Keratinocyte (primary cell): Measurements from ENCODE around the gene RRAD. TPM values are rescaled to one million over a fixed set of nuclear protein-coding genes. Genes with fewer than 3 reads are reported as not detected.
A peak's percentile ranks its signal among the peaks of the same experiment; 100 is the strongest.

Experiments
- DNase-seq: peaks from one replicate; pipeline ENCODE4 v3.0.0-alpha.2; 2011; ENCODE audit warnings: low read depth, missing footprints, low spot score
- FAIRE-seq: peaks from 2 replicates; lab custom pipeline; 2011; peaks lifted over from hg19 to GRCh38; lab: Jason Lieb, UNC
- H2AFZ ChIP-seq: 2 replicates; pipeline ENCODE4 v1.6.0; 2012; ENCODE audit warnings: low read length, control low read depth, inconsistent platforms; ENCODE audit not compliant: control insufficient read depth
- H3K27ac ChIP-seq: 2 replicates; pipeline ENCODE4 v1.5.1; 2011; ENCODE audit warnings: low read length; ENCODE audit not compliant: control insufficient read depth, insufficient read depth
- H3K27me3 ChIP-seq: 3 replicates; pipeline ENCODE4 v1.6.0; 2011; ENCODE audit warnings: low read length; ENCODE audit not compliant: control insufficient read depth, insufficient read depth; ENCODE audit errors: extremely low read depth
- H3K36me3 ChIP-seq, 2 experiments: 2 replicates in 1 of 2; 3 replicates in 1 of 2; pipeline ENCODE4 v1.5.1; 2011; ENCODE audit warnings: low read length in 2 of 2, mild to moderate bottlenecking in 1 of 2; ENCODE audit not compliant: control insufficient read depth in 2 of 2, insufficient read depth in 2 of 2; ENCODE audit errors: extremely low read depth in 1 of 2
- H3K4me1 ChIP-seq: 3 replicates; pipeline ENCODE4 v1.5.1; 2011; ENCODE audit warnings: low read length; ENCODE audit not compliant: control insufficient read depth, insufficient read depth; ENCODE audit errors: extremely low read depth
- H3K4me2 ChIP-seq: 3 replicates; pipeline ENCODE4 v1.6.0; 2011; ENCODE audit warnings: low read depth, low read length; ENCODE audit not compliant: control insufficient read depth, insufficient read depth; ENCODE audit errors: extremely low read depth
- H3K4me3 ChIP-seq, 3 experiments: fragments of 200-600 bp in 1 of 3; sonication (generic) in 1 of 3; 2 replicates in 2 of 3; 3 replicates in 1 of 3; pipeline ENCODE4 v1.5.1; 2011 to 2016; ENCODE audit warnings: low read length in 3 of 3, mild to moderate bottlenecking in 3 of 3, control low read depth in 2 of 3, inconsistent platforms in 1 of 3, low read depth in 1 of 3, mixed read lengths in 1 of 3, mixed run types in 1 of 3, moderate library complexity in 1 of 3; ENCODE audit not compliant: control insufficient read depth in 2 of 3, insufficient read depth in 2 of 3; ENCODE audit errors: extremely low read depth in 1 of 3
- H3K79me2 ChIP-seq: 2 replicates; pipeline ENCODE4 v1.6.0; 2012; ENCODE audit warnings: low read length; ENCODE audit not compliant: control insufficient read depth, insufficient read depth
- H3K9ac ChIP-seq: 3 replicates; pipeline ENCODE4 v1.6.0; 2011; ENCODE audit warnings: low read length; ENCODE audit not compliant: control insufficient read depth, insufficient read depth; ENCODE audit errors: extremely low read depth
- H3K9me1 ChIP-seq: 3 replicates; pipeline ENCODE4 v1.6.0; 2011; ENCODE audit warnings: low read length; ENCODE audit not compliant: control insufficient read depth, insufficient read depth; ENCODE audit errors: extremely low read depth
- H3K9me3 ChIP-seq: 2 replicates; pipeline ENCODE4 v1.5.1; 2012; ENCODE audit warnings: low read depth, low read length; ENCODE audit not compliant: control insufficient read depth
- H4K20me1 ChIP-seq: 3 replicates; pipeline ENCODE4 v1.6.0; 2011; ENCODE audit warnings: low read length; ENCODE audit not compliant: control insufficient read depth, insufficient read depth; ENCODE audit errors: extremely low read depth
- EZH2 ChIP-seq: IDR thresholded peaks from one replicate; pipeline ENCODE4 v1.6.1; 2012; ENCODE audit warnings: inconsistent platforms, mild to moderate bottlenecking, low read length, moderate library complexity
- dilution Hi-C: fragments of 300-500 bp; cut with MboI; formaldehyde crosslinking; loops from one replicate; pipeline ENCODE4 v1.7.0; 2020; ENCODE audit warnings: low sequenced_read_pairs; ENCODE audit not compliant: extremely low pct_ligation_motif_present
- polyA plus RNA-seq, 5 experiments: library from polyadenylated mRNA; depleted of rRNA in 3 of 5; stranded (reverse) in 3 of 5; stranded (forward) in 1 of 5; unstranded in 1 of 5; fragments of >200 nt; gene quantifications; 1 replicate in 1 of 5; 2 replicates in 3 of 5; 3 replicates in 1 of 5; pipeline versions ENCODE4 v1.2.1 to v1.2.3, GENCODE V29; 2011 to 2012; ENCODE audit warnings: missing spikeins in 2 of 5, low read depth in 1 of 5, low replicate concordance in 1 of 5
- TF ChIP-seq, protein P1 (sequence below), 3 experiments: IDR thresholded peaks in 1 of 3; conservative IDR thresholded peaks in 1 of 3; optimal IDR thresholded peaks in 1 of 3; 2 replicates in 2 of 3; 3 replicates in 1 of 3; pipeline versions ENCODE3 to v1.5.1; 2011; ENCODE audit warnings: low read length in 3 of 3, mild to moderate bottlenecking in 3 of 3, moderate library complexity in 2 of 3, control low read depth in 1 of 3, inconsistent platforms in 1 of 3; ENCODE audit not compliant: insufficient read depth in 2 of 3; ENCODE audit errors: extremely low read depth in 1 of 3

Gene RRAD
- polyA plus RNA-seq, 1 donor (not counting 4 experiments of a cell fraction or from before 2014, with no cell fraction given), result 2.7 TPM

DNA sequence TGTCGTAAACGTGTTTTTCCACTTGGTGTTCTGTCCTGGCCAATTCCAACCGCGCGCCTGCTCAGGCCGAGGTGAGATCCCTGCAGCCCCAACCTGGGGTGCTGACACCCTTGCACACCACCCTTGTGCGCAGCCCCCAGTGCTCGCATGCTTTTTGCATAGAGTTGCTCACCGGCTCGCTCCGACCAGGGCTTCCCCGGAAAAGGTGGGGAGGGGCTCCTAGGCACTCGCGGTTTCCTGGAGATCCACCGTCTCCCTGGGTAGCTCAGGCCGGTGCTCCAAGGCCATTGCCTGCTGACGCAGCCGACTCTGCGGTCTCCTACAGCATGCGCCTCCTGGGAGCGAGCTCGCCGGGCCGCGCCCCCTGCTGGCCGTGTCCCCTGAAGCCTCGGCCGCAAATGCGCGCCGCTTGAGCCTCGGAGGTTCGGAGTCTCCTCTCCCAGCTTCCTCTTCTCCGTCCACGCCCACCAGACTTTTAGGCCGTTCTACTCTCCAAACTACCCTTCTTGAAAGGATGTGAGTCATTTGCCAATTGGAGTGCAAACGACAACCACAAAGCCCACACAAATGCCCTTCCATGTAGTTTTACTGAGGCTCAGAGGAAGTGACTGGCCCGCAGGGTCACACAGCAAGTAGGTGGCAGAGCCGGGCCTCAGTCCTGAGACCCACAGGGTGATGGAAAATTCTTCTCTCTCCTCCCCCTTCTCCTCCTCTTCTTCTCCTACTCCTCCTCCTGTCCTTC lies 52.2 kb downstream of the RRAD start:
- Histone ChIP-seq H3K36me3 (no peaks in the 10 kb centered on the region), H3K27me3 (no peaks in the 10 kb centered on the region), H4K20me1 (no peaks in the 10 kb centered on the region), H3K4me1 (peaks cover 6% of the 10 kb centered on the region), H3K4me3 (peak overlapping the region in 1 of 3 experiments; percentile 4), H3K79me2 (no peaks in the 10 kb centered on the region), H3K9ac (no peak overlapping the region), H3K9me1 (no peaks in the 10 kb centered on the region), H3K27ac (no peak overlapping the region), H3K4me2 (peak overlapping the region; percentile 58), H3K9me3 (no peaks in the 10 kb centered on the region), H2AFZ (peak overlapping the region; percentile 18)
- TF ChIP-seq, protein P1, sequence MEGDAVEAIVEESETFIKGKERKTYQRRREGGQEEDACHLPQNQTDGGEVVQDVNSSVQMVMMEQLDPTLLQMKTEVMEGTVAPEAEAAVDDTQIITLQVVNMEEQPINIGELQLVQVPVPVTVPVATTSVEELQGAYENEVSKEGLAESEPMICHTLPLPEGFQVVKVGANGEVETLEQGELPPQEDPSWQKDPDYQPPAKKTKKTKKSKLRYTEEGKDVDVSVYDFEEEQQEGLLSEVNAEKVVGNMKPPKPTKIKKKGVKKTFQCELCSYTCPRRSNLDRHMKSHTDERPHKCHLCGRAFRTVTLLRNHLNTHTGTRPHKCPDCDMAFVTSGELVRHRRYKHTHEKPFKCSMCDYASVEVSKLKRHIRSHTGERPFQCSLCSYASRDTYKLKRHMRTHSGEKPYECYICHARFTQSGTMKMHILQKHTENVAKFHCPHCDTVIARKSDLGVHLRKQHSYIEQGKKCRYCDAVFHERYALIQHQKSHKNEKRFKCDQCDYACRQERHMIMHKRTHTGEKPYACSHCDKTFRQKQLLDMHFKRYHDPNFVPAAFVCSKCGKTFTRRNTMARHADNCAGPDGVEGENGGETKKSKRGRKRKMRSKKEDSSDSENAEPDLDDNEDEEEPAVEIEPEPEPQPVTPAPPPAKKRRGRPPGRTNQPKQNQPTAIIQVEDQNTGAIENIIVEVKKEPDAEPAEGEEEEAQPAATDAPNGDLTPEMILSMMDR (optimal IDR thresholded peaks at IDR 0.05 in 1 of 3, IDR thresholded peaks at IDR 0.05 in 1 of 3, conservative IDR thresholded peaks at IDR 0.05 in 1 of 3; ENCODE audit: extremely low read depth in 1 of 3, insufficient read depth in 2 of 3, low read length in 3 of 3), result peak; percentile 93 to 96 (median 93)
- no peak for TF ChIP-seq EZH2
- dilution Hi-C loops, result no loop called here
- peak; percentile 92 for FAIRE-seq
- DNase-seq, result peak; percentile 98

DNA sequence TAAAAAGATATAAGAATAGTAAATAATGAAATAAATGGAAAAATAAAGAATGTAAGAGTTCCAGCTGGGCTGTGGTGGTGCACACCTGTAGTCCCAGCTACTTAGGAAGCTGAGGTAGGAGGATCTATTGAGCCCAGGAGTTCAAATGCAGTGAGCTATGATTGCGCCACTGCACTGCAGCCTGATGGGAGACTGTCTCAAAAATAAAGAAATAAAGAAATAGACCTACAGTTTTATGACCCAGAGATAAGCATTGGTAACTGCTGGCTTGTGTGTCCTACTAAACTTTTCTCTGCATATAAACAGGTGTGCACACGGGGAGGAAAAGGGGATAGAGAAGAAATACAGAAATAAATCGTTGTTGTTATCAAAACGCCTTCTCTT lies 52.8 kb downstream of the RRAD start:
- Histone ChIP-seq H3K79me2 (no peaks in the 10 kb centered on the region), H3K4me3 (peak overlapping the region in 1 of 3 experiments; percentile 4), H3K9me3 (no peaks in the 10 kb centered on the region), H3K9ac (no peak overlapping the region), H4K20me1 (no peaks in the 10 kb centered on the region), H3K27me3 (no peaks in the 10 kb centered on the region), H3K4me1 (peaks cover 8% of the 10 kb centered on the region), H2AFZ (peak overlapping the region; percentile 18), H3K27ac (no peak overlapping the region), H3K4me2 (peak overlapping the region; percentile 58), H3K9me1 (no peaks in the 10 kb centered on the region), H3K36me3 (no peaks in the 10 kb centered on the region)
- FAIRE-seq, result no peak
- no peak for DNase-seq
- dilution Hi-C loops, result no loop called here
- TF ChIP-seq EZH2, result no peak
- TF ChIP-seq, protein P1 (optimal IDR thresholded peaks at IDR 0.05 in 1 of 3, IDR thresholded peaks at IDR 0.05 in 1 of 3, conservative IDR thresholded peaks at IDR 0.05 in 1 of 3; ENCODE audit: extremely low read depth in 1 of 3, insufficient read depth in 2 of 3, low read length in 3 of 3), result no peak
